Esophagus squamous epithelium (tissue), 5 donors: ENCODE measurements around the gene CRYBB1. TPM values are rescaled to one million over a fixed set of nuclear protein-coding genes. Genes with fewer than 3 reads are reported as not detected.

ENCODE experiments used
- DNase-seq: peaks from one replicate; lab custom pipeline; 2025; lab: John Stamatoyannopoulos, UW
- H3K27ac ChIP-seq, 4 donors: fragments of 200-600 bp; sonication (generic); one replicate each; pipeline ENCODE4 v1.5.1; 2016 to 2019; ENCODE audit warnings: mild to moderate bottlenecking in 1 of 4
- H3K27me3 ChIP-seq, 4 donors: fragments of 200-600 bp; sonication (generic); 1 replicate in 3 of 4; 2 replicates in 1 of 4; pipeline versions ENCODE4 v1.5.1 to v1.6.0; 2017 to 2021; ENCODE audit warnings: antibody characterized with exemption in 1 of 4
- H3K36me3 ChIP-seq, 3 donors: fragments of 200-600 bp; sonication (generic); one replicate each; pipeline ENCODE4 v1.5.1; 2016 to 2019
- H3K4me1 ChIP-seq, 3 donors: fragments of 200-600 bp; sonication (generic); one replicate each; pipeline ENCODE4 v1.5.1; 2017 to 2019
- H3K4me3 ChIP-seq, 4 donors: fragments of 200-600 bp; sonication (generic); 1 replicate in 3 of 4; 2 replicates in 1 of 4; pipeline ENCODE4 v1.5.1; 2016 to 2019; ENCODE audit warnings: mild to moderate bottlenecking in 2 of 4, moderate library complexity in 1 of 4
- H3K9me3 ChIP-seq, 3 donors: fragments of 200-600 bp; sonication (generic); one replicate each; pipeline ENCODE4 v1.5.1; 2016 to 2019
- POLR2A ChIP-seq, 4 donors: fragments of 450-650 bp; IDR thresholded peaks; one replicate each; pipeline ENCODE4 v1.6.1; 2017; ENCODE audit warnings: antibody characterized with exemption in 4 of 4, mild to moderate bottlenecking in 4 of 4, moderate library complexity in 3 of 4
- WGBS, 2 donors: methylation state at CpG; one replicate each; pipeline ENCODE4 v1.1.5; 2018; 5-methylcytosine and 5-hydroxymethylcytosine counted together
- intact Hi-C: fragments of 100-400 bp; cut with DNase I; formaldehyde crosslinking; loops from one replicate; pipeline ENCODE4 v1.15.0; 2022
- total RNA-seq, 4 donors: library from RNA; depleted of rRNA; stranded (reverse); fragments of >200 nt; gene quantifications; one replicate each; pipeline ENCODE4 v1.1.0, GENCODE V29; 2016
- TF ChIP-seq, protein P1 (sequence below), 6 experiments: fragments of 450-650 bp in 4 of 6; fragments of 200-600 bp in 2 of 6; sonication (generic) in 2 of 6; IDR thresholded peaks; one replicate each; pipeline ENCODE4 v1.5.1; 2016 to 2019; ENCODE audit warnings: antibody characterized with exemption in 6 of 6, mild to moderate bottlenecking in 4 of 6, moderate library complexity in 4 of 6
- donor health status: DM: yes; HTN: yes; CAD: no.

Gene CRYBB1
- total RNA-seq, 4 donors from 2014 or later, result 0.95 TPM; not detected in 3

DNA sequence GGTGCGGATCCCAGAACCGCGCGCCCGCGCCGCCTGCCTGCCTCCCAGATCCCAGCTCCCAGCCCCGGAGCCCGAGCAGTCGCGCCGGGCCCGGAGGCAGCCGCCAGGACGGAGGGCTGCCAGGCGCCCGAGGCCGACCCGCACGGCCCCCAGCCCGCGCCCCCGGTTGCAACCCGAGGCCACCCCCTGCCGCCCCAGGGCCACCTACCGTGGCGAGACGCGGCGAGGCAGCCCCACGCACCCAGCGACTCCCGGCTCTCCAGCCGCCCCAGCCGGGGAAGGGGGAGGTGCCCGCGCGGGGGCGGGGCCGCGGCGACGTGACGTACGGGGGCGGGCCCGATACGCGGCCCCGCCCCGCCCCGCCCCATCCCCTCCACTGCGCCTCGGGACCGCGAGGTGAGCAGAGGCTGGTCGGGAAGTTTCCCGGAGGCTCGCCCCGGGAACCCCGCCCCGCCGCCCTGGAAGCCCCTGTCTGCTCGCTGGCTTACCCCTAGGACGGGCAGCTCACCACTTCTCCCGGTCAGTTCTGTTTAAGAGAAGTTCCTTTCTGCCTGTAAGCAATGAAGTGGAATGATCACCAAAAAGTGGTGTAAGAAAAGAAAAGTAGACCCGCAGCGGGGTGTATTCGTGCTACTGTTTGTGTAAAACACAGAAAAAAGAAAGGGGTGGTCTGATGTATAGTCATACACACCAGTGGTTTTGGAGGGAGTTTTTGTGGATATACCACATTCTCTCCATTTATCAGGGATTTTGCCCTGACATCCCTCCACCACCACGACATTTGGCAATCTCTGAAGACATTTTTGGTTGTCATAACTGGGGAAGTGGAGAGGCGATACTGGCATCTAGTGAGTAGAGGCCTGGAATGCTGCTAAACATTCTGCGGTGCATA, 27.7 kb downstream of the CRYBB1 start, which contains the start of gene TPST2:
TSS of gene TPST2 (minus strand) at position 288 of the 892 bp plus-strand sequence. CDS start 48,502 bp downstream, outside the sequence.
- intact Hi-C loops, result no loop called here
- H3K4me1 ChIP-seq, result peaks cover 10 to 58% (median 42%) of the 10 kb centered on the region in 3 donors
- WGBS, 2 donors, result 3 to 4% methylated on average over 6 of the region's 72 CpGs
- H3K27me3 ChIP-seq, result no peaks in the 10 kb centered on the region
- DNase-seq, result no peak
- peak within 1 kb of the TSS; percentile 90 to 93 (median 91) for H3K27ac ChIP-seq
- H3K4me3 ChIP-seq, result peak within 1 kb of the TSS; percentile 80 to 98 (median 80)
- H3K9me3 ChIP-seq, result no peaks in the 10 kb centered on the region
- no peaks in the 10 kb centered on the region for H3K36me3 ChIP-seq
- TF ChIP-seq, protein P1, sequence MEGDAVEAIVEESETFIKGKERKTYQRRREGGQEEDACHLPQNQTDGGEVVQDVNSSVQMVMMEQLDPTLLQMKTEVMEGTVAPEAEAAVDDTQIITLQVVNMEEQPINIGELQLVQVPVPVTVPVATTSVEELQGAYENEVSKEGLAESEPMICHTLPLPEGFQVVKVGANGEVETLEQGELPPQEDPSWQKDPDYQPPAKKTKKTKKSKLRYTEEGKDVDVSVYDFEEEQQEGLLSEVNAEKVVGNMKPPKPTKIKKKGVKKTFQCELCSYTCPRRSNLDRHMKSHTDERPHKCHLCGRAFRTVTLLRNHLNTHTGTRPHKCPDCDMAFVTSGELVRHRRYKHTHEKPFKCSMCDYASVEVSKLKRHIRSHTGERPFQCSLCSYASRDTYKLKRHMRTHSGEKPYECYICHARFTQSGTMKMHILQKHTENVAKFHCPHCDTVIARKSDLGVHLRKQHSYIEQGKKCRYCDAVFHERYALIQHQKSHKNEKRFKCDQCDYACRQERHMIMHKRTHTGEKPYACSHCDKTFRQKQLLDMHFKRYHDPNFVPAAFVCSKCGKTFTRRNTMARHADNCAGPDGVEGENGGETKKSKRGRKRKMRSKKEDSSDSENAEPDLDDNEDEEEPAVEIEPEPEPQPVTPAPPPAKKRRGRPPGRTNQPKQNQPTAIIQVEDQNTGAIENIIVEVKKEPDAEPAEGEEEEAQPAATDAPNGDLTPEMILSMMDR (IDR thresholded peaks at IDR 0.05), result peak in 2 of 6 experiments; percentile 13 to 15
- peak in 3 of 4 donors; percentile 50 to 92 (median 87) for TF ChIP-seq POLR2A (IDR thresholded peaks at IDR 0.05)

DNA sequence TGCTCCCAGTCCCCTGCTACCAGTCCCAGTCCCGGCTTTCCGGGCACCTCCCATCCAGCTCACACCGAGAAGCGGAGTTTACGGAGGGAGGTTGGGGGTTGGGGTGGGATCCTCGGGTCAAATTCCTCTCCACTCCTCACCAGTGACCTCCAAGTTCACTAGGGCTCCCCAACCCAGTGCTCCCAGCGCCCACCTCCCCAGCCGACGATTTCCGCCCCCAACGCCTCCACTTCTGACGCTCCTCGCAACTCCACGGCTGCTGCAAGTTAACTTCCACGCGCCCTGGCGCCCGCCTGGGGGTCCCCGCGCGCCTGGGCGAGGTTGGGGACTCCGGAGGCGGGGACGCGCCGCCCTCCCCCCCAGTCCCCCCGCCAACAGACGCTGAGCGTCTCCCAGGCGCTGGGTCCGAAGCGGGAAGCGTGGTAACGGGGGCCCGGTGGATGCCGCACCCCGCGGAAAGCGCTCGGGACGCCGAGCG, 28.4 kb downstream of the CRYBB1 start:
- peak overlapping the region; percentile 80 to 98 (median 80) for H3K4me3 ChIP-seq
- H3K36me3 ChIP-seq, result no peaks in the 10 kb centered on the region
- H3K4me1 ChIP-seq, result peaks cover 15 to 64% (median 45%) of the 10 kb centered on the region in 3 donors
- intact Hi-C loops, result no loop called here
- TF ChIP-seq POLR2A (IDR thresholded peaks at IDR 0.05), result no peak
- TF ChIP-seq, protein P1 (IDR thresholded peaks at IDR 0.05), result no peak
- no peaks in the 10 kb centered on the region for H3K27me3 ChIP-seq
- WGBS, 2 donors, result 0% methylated on average over 2 to 15 of the region's 44 CpGs
- no peaks in the 10 kb centered on the region for H3K9me3 ChIP-seq
- DNase-seq, result no peak
- H3K27ac ChIP-seq, result peak overlapping the region; percentile 90 to 93 (median 91)

DNA sequence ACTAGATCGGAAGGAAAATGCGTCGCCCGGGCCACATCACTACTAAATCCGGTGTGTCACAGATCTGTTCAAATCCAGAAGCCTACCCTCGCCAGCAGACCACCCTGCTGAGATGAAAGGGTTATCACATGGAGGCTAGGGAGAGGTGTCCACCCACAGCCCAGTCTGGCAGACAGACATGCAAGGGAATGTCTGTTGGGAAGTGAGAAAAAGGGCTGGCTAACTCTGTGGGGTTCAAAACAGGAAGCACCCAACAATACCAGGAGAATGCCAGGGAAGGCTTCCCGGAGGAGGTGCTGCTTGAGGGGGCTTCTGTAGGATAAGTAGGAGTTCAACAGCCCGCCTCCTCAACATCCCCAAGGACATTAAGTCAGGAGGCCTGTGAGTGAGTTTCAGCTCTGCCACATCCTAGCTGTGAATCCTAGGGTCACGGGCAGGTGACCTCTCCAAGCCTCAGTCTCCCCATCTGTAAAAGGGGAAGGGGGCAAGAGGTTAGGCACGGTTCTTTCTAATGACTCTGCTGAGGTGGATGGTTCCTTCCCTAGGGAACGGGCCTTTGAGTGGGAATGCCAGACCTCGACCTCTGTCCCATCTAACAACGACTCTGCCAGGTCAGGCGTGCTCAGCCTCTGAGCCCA, 29.0 kb downstream of the CRYBB1 start:
- H3K9me3 ChIP-seq, result no peaks in the 10 kb centered on the region
- no peaks in the 10 kb centered on the region for H3K36me3 ChIP-seq
- H3K27ac ChIP-seq, result peak overlapping the region; percentile 90 to 93 (median 91)
- peak overlapping the region; percentile 80 to 98 (median 80) for H3K4me3 ChIP-seq
- no peak for TF ChIP-seq POLR2A (IDR thresholded peaks at IDR 0.05)
- TF ChIP-seq, protein P1 (IDR thresholded peaks at IDR 0.05), result no peak
- 68 to 76% methylated on average over 10 to 11 of the region's 14 CpGs for WGBS, 2 donors
- intact Hi-C loops, result no loop called here
- no peaks in the 10 kb centered on the region for H3K27me3 ChIP-seq
- DNase-seq, result no peak
- peaks cover 15 to 64% (median 45%) of the 10 kb centered on the region in 3 donors for H3K4me1 ChIP-seq

DNA sequence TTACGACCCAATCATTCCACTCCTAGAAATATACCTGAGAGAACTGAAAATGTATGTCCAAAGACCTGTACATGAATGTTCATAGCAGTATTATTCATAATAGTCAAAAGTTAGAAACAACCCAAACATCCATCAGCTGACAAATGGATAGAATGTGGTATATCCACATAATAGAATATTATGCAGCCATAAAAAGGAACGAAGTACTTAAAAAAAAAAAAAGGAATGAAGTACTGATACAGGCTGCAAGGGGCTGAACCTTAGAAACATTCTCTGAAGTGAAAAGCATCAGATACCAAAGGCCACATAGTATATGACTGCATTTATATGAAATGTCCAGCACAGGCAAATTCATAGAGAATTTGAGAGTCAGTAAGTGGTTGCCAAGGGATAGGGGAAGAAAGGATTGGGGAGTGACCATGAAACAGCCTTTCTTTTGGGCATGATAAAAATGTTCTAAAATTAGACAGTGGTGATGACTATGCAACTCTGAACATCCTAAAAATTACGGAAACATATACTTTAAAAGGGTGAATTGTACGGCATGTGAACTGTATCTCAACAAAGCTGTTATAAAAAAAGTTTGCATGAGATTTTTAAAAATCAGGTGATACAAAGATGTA, 29.7 kb downstream of the CRYBB1 start:
- 80 to 83% methylated on average over 4 of the region's 4 CpGs for WGBS, 2 donors
- intact Hi-C loops, result no loop called here
- H3K36me3 ChIP-seq, result no peaks in the 10 kb centered on the region
- H3K4me3 ChIP-seq, result peak overlapping the region in 2 of 4 donors; percentile 80
- H3K9me3 ChIP-seq, result no peaks in the 10 kb centered on the region
- peaks cover 15 to 64% (median 45%) of the 10 kb centered on the region in 3 donors for H3K4me1 ChIP-seq
- no peak for DNase-seq
- TF ChIP-seq, protein P1 (IDR thresholded peaks at IDR 0.05), result no peak
- TF ChIP-seq POLR2A (IDR thresholded peaks at IDR 0.05), result no peak
- no peak overlapping the region for H3K27ac ChIP-seq
- H3K27me3 ChIP-seq, result no peaks in the 10 kb centered on the region
